Right cardiac atrium (tissue), 5 donors: ENCODE results near the gene FBLN7. TPM values are rescaled to one million over a fixed set of nuclear protein-coding genes. Genes with fewer than 3 reads are reported as not detected.

Source experiments
- ATAC-seq, 2 donors: fragments of 200-7000 bp; cut with Tn5 transposase; one replicate each; pipeline versions ENCODE4 v1.8.0 to v1.9.1; 2020; ENCODE audit warnings: moderate library complexity in 2 of 2, mild to moderate bottlenecking in 1 of 2
- DNase-seq, 3 donors: peaks; one replicate each; pipeline ENCODE4 v3.0.0-alpha.2; 2020
- H3K27ac ChIP-seq: one replicate; pipeline ENCODE4 v1.5.1; 2013; ENCODE audit warnings: mild to moderate bottlenecking, low read length, control low read depth, moderate library complexity
- H3K27me3 ChIP-seq: one replicate; pipeline ENCODE4 v1.6.1; 2013; ENCODE audit not compliant: control insufficient read depth, insufficient read depth
- H3K4me1 ChIP-seq: one replicate; pipeline ENCODE4 v1.6.1; 2013; ENCODE audit warnings: low read length; ENCODE audit not compliant: control insufficient read depth, insufficient read depth
- H3K4me3 ChIP-seq: one replicate; pipeline ENCODE4 v1.5.1; 2013; ENCODE audit warnings: low read length, control low read depth
- H3K9me3 ChIP-seq: one replicate; pipeline ENCODE4 v1.6.1; 2013; ENCODE audit warnings: low read length; ENCODE audit not compliant: control insufficient read depth
- WGBS: extraction: QIAGEN DNeasy Blood & Tissue Kit; methylation state at CpG from one replicate; pipeline ENCODE4 v1.1.7; 2013; 5-methylcytosine and 5-hydroxymethylcytosine counted together
- intact Hi-C, 4 donors: fragments of 100-400 bp; cut with DNase I; formaldehyde crosslinking; loops; one replicate each; pipeline versions ENCODE4 v1.11.0 to v1.14.0; 2022 to 2023
- polyA plus RNA-seq: library from polyadenylated mRNA; stranded (reverse); fragments of 200-250 nt; gene quantifications from one replicate; pipeline ENCODE4 v1.2.3, GENCODE V29; 2013
- total RNA-seq, 4 donors: library from RNA; stranded (reverse); fragmentation: NEBNext Ultra II Directional; extraction: Animal tissue kit (Norgen Biotek cat#: 25700); gene quantifications; one replicate each; pipeline ENCODE4 v1.2.1, GENCODE V29; 2021
- donor health status: healthy with polysubstance abuse.
- donor health status: DM: no; HTN: yes; CAD: no.
- donor health status: DM: no; HTN: no; CAD: no.
- donor health status: DM: no; HTN: yes; CAD: no; lungs with severe emphysema.
- donor health status: DM: yes; HTN: yes; CAD: no.

The FBLN7 gene
- total and polyA plus RNA-seq, 5 donors: 1.3 to 1.9 (median 1.6) TPM

DNA sequence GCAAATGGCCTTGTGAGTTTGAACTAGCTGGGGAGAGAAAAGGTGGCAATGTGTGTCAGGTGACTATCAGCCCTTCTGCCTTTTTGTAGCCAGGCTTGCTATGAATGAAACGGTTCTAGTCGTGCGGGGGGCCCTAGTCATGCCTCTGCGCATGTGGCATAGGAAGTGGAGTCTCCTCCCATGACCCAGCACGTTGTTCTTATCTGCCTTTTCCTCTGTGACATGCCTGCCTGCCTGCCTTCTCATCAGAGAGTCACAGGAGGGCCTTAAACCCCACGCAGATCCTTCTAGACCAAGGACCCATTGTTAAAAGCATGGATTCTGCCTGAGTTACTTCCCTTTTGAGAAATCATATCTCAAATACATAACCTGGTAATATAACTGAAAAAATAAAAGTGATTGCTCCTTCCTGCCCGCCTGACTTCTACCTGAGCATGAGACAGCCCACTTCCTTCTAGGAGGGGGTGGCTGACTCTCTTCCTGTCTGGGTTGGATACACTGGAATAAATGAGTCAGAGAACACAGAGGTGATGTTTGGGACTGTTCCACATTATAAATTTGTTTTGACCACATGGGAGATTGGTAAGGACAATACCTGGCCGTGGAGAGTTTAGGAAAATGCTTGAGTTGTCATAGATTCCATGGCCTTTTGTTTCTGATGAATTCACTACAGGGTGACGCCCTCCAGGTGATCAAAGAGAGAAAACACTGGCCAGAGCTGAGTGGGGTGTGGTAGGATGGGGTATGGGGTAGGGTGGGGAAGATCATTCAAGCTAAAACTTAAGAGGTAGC lies 49.8 kb downstream of the FBLN7 start:
- intact Hi-C loops: no loop called here
- Histone ChIP-seq H3K27ac (no peak overlapping the region), H3K9me3 (no peaks in the 10 kb centered on the region), H3K4me1 (no peaks in the 10 kb centered on the region), H3K27me3 (no peaks in the 10 kb centered on the region), H3K4me3 (no peak overlapping the region)
- 68% methylated on average over 9 of the region's 9 CpGs for WGBS
- DNase-seq: peak in 1 of 3 donors; percentile 33
- ATAC-seq: peak in 1 of 2 donors; percentile 61

DNA sequence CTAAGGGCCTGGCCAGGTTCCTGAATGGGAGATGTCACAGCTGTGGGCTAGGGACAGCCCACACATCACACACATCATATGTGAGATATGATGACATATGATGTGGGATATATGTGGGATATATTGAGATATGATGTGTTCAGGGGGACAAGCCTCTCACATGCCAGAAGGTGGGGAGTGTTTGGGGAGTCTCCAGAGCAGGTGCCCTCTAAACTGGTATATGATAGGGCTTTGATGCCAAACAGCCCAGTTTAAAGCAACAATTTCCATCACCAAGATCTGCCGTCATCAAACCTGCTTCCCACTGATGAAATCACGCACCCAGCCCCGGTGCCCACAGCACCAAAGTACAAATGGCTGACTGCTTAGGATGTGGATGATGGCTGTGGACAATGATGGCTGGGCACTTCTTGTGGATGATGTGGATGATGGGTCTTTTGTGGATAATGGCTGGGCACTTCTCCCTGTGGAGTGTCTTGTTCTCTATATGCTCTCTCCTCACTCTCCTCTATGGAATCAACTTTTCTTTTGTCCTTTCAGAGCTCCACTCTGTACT lies 50.9 kb downstream of the FBLN7 start:
- no peaks in the 10 kb centered on the region for H3K9me3 ChIP-seq
- 96% methylated on average over 3 of the region's 3 CpGs for WGBS
- no peak for DNase-seq
- no peaks in the 10 kb centered on the region for H3K4me1 ChIP-seq
- no peaks in the 10 kb centered on the region for H3K27me3 ChIP-seq
- ATAC-seq: no peak
- no peak overlapping the region for H3K4me3 ChIP-seq
- intact Hi-C loops: no loop called here
- H3K27ac ChIP-seq: no peak overlapping the region

- DNase-seq: no peak
- no peak overlapping the region for H3K4me3 ChIP-seq
- H3K27ac ChIP-seq: no peak overlapping the region
- H3K27me3 ChIP-seq: no peaks in the 10 kb centered on the region
- 96% methylated on average over 2 of the region's 2 CpGs for WGBS
- no peaks in the 10 kb centered on the region for H3K4me1 ChIP-seq
- no peak for ATAC-seq
- H3K9me3 ChIP-seq: no peaks in the 10 kb centered on the region
- intact Hi-C loops: no loop called here
Observed at GRCh38 chr2:112194028-112194427, 55.8 kb downstream of the FBLN7 start.

DNA sequence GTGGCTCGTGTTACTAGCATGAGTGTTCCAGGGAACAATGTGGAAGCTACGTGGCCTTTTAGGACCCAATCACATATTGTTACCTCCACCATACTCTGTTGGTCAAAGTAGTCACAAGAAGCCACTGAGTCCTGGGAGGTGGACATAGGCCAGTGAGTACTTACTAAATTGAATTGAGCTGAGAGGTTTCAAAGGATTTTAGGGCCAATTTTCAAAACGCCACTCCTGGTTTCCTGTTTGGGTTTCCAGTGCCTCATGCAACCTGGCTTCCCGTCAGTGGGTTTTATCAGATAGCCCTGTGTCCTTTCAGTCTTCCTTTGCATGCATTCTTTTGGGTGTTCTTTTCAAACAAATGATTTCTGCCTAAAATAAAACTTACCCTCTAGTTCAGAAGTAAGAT lies 56.3 kb downstream of the FBLN7 start:
- H3K27me3 ChIP-seq: no peaks in the 10 kb centered on the region
- no peak overlapping the region for H3K27ac ChIP-seq
- no peaks in the 10 kb centered on the region for H3K9me3 ChIP-seq
- WGBS: 79% methylated on average over 4 of the region's 4 CpGs
- ATAC-seq (no peak), DNase-seq (no peak)
- H3K4me1 ChIP-seq: no peaks in the 10 kb centered on the region
- no peak overlapping the region for H3K4me3 ChIP-seq
- intact Hi-C loops: no loop called here

- H3K4me1 ChIP-seq: no peaks in the 10 kb centered on the region
- no peak overlapping the region for H3K27ac ChIP-seq
- H3K27me3 ChIP-seq: no peaks in the 10 kb centered on the region
- H3K9me3 ChIP-seq: no peaks in the 10 kb centered on the region
- intact Hi-C loops: no loop called here
- DNase-seq: no peak
- 89% methylated on average over 8 of the region's 8 CpGs for WGBS
- ATAC-seq: no peak
- no peak overlapping the region for H3K4me3 ChIP-seq
Observed at GRCh38 chr2:112195167-112195766, 57.1 kb downstream of the FBLN7 start.

- ATAC-seq (no peak), DNase-seq (no peak)
- H3K27me3 ChIP-seq: no peaks in the 10 kb centered on the region
- intact Hi-C loops: no loop called here
- no peak overlapping the region for H3K4me3 ChIP-seq
- H3K9me3 ChIP-seq: no peaks in the 10 kb centered on the region
- H3K27ac ChIP-seq: no peak overlapping the region
- no peaks in the 10 kb centered on the region for H3K4me1 ChIP-seq
Observed at GRCh38 chr2:112195950-112196349, 57.8 kb downstream of the FBLN7 start.

DNA sequence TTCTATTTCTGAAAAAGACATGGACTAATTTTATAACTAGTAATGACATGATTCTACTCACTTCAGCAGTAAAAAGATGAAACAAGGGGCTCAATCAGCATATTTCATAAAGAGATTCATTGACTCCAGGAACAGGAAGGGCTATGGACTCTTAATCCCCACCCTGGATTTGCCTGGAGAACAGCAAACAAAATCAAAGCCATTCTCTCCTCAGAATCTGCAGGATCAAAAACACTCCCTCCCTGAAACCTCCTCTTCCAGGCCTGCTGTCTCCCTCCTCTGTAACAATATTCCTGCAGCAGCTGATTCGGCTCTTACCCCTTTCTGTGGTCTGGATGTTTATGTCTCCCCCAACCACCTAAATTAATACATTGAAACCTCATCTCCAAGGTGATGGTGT lies 59.7 kb downstream of the FBLN7 start:
- ATAC-seq: no peak
- Histone ChIP-seq H3K4me1 (no peaks in the 10 kb centered on the region), H3K4me3 (no peak overlapping the region), H3K27me3 (no peaks in the 10 kb centered on the region), H3K9me3 (no peaks in the 10 kb centered on the region), H3K27ac (no peak overlapping the region)
- intact Hi-C loops: no loop called here
- no peak for DNase-seq
- WGBS: 97% methylated on average over 1 of the region's 1 CpG

DNA sequence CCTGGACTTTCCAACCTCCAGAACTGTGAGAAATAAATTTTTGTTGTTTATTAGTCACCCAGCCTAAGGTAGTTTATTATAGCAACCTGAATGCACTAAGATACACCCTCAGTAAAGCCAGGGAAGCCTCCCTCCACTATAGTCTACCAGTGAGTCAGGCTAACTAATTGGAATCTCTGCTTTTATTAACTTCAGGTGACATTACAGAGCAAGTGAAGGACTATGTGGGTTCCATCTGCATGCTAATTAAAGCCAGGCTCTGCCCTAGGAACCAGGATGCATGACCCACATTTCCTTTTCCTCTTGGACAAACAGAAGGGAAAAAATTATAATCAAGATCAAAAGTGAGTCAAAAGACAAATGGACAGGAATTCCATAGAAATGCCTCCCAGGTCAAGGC lies 60.6 kb downstream of the FBLN7 start:
- no peak overlapping the region for H3K27ac ChIP-seq
- no peaks in the 10 kb centered on the region for H3K27me3 ChIP-seq
- DNase-seq: no peak
- peak in 1 of 2 donors; percentile 26 for ATAC-seq
- H3K9me3 ChIP-seq: no peaks in the 10 kb centered on the region
- H3K4me1 ChIP-seq: no peaks in the 10 kb centered on the region
- intact Hi-C loops: no loop called here
- H3K4me3 ChIP-seq: no peak overlapping the region

GRCh38 chr2:112199188-112199587 lies 61.0 kb downstream of the FBLN7 start:
- Histone ChIP-seq H3K27me3 (no peaks in the 10 kb centered on the region), H3K27ac (no peak overlapping the region), H3K4me1 (no peaks in the 10 kb centered on the region), H3K4me3 (no peak overlapping the region), H3K9me3 (no peaks in the 10 kb centered on the region)
- WGBS: 67% methylated on average over 3 of the region's 3 CpGs
- no peak for ATAC-seq
- intact Hi-C loops: no loop called here
- DNase-seq: no peak

DNA sequence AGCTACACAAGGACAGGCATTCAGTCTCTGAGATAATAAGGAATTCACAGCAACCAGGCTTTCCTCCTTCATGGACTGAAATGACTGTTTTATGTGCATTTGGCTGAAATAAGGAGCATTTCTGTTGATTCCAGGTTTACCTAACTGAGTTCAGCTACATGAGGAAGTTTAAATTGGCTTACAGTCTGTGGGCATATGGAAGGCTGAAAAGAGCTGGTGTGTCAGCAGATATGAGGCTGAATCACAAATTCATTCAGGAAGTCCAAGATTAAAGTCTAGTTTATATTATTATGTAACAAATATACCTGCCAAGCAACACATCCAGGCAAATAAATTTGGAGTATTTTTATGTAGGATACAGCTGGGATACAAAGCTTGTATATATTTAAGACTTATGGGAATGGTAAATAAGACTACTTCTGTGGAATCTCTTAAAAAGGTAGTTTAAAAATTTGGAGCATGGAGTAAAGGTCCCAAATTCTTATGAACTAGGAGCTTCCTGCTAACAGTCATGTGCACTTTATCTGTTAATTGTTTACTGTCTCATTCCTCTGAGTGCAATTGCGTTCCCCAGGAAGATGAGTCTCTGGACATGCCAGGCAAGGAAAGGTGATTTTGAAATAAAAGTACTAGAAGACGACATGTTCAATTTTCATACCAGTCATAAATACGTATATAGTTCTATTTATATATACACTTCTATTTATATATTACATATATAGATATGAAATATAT lies 63.7 kb downstream of the FBLN7 start:
- no peak for ATAC-seq
- Histone ChIP-seq H3K27ac (no peak overlapping the region), H3K9me3 (no peaks in the 10 kb centered on the region), H3K4me1 (no peaks in the 10 kb centered on the region), H3K27me3 (no peaks in the 10 kb centered on the region), H3K4me3 (no peak overlapping the region)
- intact Hi-C loops: no loop called here
- DNase-seq: no peak
- WGBS: 81% methylated on average over 3 of the region's 3 CpGs

DNA sequence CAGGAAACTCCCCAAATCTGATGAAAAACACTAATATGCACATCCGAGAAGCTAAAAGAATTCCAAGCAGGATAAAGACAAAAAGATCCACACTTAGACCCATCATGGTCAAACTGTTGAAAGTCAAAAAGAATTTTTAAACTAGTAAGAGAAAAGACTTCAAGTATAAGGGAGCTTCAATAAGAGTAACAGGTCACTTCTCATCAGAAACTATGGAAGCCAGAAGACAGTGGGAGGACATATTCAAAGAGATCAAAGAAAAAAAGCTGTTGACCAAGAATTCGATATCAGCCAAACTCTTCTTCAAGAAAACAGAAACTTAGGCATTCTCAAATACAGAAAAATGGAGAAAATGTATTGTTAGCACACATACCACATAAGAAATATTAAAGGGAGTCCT lies 66.2 kb downstream of the FBLN7 start:
- no peak overlapping the region for H3K27ac ChIP-seq
- ATAC-seq (no peak), DNase-seq (no peak)
- H3K9me3 ChIP-seq: no peaks in the 10 kb centered on the region
- no peaks in the 10 kb centered on the region for H3K27me3 ChIP-seq
- intact Hi-C loops: no loop called here
- no peak overlapping the region for H3K4me3 ChIP-seq
- H3K4me1 ChIP-seq: no peaks in the 10 kb centered on the region
- 93% methylated on average over 2 of the region's 2 CpGs for WGBS
